ENCODE measurements around the gene SBF2.

DNA sequence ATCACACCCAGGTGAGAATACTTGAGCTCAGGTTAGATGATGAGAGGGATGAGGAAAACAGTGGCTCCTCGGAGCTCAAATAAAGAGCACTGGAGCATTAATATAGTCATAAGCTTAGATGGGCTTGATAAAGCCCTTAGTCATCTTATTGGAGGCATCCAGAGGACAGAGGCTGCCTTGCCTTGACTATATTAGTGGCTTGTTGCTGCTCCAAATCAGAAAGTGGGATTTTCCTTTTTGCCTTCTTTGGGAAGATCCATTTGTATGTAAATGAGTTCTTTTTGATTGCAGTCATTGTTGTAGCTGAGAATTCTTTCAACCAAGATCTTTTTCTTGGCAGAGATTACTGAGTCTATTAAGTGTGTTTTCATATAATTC lies 29.8 kb upstream of the SBF2 start:
- TF ChIP-seq, protein P1, sequence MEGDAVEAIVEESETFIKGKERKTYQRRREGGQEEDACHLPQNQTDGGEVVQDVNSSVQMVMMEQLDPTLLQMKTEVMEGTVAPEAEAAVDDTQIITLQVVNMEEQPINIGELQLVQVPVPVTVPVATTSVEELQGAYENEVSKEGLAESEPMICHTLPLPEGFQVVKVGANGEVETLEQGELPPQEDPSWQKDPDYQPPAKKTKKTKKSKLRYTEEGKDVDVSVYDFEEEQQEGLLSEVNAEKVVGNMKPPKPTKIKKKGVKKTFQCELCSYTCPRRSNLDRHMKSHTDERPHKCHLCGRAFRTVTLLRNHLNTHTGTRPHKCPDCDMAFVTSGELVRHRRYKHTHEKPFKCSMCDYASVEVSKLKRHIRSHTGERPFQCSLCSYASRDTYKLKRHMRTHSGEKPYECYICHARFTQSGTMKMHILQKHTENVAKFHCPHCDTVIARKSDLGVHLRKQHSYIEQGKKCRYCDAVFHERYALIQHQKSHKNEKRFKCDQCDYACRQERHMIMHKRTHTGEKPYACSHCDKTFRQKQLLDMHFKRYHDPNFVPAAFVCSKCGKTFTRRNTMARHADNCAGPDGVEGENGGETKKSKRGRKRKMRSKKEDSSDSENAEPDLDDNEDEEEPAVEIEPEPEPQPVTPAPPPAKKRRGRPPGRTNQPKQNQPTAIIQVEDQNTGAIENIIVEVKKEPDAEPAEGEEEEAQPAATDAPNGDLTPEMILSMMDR (IDR thresholded peaks at IDR 0.05) = no peak
- no peak for TF ChIP-seq EZH2 (IDR thresholded peaks at IDR 0.05; ENCODE audit: borderline replicate concordance, insufficient read depth, low read depth, low read length, poor library complexity, severe bottlenecking)

All from B cell (primary cell).